Stimulated activated CD8-positive, alpha-beta memory T cell treated with anti-CD3 and anti-CD28 coated beads, Interleukin-7, amount 100 ng/mL, for 1 hour (primary cell): Measurements from ENCODE around the gene GMEB2.
"Not testable (repeated sequence)": the region's sequence is repeated elsewhere in the genome, so short reads cannot be mapped to it uniquely, and the experiment has no call there.

Experiments
- DNase-seq, 2 donors: peaks; one replicate each; pipeline ENCODE4 v3.0.0-alpha.2; 2020; ENCODE audit warnings: low read depth in 2 of 2

The GMEB2 gene

GRCh38 chr20:63613863-63614594 is 12.9 kb downstream of the GMEB2 start:
- DNase-seq: not testable (repeated sequence)

DNA sequence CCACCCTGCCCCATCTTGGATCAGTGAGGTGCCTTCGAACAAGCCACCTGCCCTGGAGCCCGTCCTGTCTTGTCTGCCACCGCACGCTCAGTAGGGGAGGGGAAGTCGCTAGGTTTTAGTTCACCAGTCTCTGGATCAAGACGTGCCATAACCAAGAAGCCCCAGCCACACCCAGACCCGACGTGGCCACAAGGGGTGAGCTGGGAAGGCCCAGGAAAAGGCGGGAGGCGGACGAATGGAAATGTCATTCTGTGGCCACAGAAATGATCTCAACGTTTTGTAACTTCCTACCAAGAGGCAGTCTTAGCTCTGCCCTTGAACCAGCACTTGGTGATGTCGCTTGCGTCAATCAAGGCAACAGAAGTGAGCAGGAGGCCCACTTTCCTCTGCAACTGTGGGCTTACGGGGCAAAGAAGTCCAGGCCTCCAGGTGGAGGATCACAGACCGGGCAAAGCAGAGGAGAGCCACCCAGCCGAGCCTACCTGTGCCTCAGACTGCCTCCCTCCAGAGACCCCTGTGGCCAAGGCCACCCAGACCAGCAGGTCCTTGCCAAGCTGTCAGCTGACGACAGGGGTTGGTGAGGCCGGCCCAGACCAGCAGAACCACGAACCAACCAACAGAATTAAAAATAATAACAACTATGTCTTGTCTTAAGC is 14.5 kb downstream of the GMEB2 start:
- no peak for DNase-seq

DNA sequence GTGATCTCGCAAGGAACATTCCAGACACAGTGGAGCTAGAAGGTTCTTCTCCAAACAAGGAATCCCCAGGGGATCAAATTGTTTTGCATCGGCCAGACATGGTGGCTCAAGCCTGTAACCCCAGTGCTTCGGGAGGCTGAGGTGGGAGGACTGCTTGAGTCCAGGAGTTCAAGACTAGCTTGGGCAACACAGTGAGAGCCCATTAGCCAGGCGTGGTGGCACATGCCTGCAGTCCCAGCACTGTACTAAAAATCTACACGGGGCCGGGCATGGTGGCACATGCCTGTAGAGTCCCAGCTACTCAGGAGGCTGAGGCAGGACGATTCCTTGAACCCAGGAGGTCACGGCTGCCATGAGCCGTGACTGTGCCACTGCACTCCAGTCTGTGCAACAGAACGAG is 15.3 kb downstream of the GMEB2 start:
- DNase-seq: no peak

GRCh38 chr20:63610581-63611435 is 16.1 kb downstream of the GMEB2 start:
- DNase-seq: no peak

DNA sequence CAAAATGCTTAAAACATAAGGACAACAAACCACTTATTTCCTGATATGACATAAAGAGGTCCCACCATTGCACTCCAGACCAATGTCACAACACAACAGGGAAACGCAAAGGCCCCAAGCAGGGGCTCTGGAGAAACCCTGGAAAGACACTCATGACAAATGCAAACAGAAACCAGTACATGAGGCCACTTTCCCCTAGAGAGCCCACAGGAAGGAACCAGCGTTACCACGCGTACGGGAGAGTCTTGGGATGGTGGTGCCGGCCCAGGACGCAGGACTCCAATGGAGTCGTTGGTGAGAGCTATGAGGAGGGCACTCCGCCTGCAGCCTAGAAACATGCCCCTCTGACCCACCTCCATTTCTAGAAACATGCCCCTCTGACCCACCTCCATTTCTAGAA is 20.2 kb downstream of the GMEB2 start:
- no peak for DNase-seq

GRCh38 chr20:63602321-63602720 is 24.6 kb downstream of the GMEB2 start:
- DNase-seq: no peak

DNA sequence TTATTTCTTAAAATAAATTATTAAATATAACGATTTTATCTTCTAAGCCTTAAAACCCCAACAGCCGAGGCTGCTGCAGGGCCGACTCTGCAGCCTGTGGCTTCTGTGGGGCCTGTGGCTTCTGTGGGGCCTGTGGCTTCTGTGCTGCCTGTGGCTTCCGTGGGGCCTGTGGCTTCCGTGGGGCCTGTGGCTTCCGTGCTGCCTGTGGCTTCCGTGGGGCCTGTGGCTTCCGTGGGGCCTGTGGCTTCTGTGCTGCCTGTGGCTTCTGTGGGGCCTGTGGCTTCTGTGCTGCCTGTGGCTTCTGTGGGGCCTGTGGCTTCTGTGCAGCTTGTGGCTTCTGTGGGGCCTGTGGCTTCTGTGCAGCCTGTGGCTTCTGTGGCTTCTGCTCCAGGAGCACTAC is 25.2 kb downstream of the GMEB2 start:
- not testable (repeated sequence) for DNase-seq

DNA sequence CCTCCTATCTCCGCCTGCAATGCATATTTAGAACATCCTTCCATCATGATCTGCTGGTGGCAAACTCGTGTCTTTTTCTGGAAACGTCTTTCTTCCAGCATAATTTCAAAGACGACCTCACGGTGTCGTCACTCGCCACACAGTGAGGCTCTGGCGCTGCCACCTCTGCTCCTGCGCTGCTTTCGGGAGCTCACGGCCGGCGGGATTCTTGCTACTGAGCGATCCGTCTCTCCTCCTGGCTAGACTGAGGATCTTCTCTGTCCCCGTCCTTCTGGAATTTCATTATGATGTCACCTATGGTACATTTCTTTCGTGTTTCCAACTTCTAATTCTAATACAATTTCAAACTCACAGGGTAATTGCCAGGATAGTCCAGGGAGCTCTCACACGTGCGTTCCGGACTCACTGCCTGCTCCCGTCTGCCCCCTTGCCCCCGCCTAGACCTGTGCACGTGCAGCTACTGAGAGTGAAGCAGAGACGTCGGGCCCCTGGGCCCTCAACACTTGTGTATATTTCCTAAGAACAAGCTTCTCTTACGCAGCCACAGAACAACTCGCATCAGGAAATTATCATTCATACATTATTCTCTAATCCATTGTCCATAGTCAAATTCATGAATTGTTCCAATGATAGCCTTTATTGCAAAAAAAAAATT is 27.4 kb downstream of the GMEB2 start:
- no peak for DNase-seq

DNA sequence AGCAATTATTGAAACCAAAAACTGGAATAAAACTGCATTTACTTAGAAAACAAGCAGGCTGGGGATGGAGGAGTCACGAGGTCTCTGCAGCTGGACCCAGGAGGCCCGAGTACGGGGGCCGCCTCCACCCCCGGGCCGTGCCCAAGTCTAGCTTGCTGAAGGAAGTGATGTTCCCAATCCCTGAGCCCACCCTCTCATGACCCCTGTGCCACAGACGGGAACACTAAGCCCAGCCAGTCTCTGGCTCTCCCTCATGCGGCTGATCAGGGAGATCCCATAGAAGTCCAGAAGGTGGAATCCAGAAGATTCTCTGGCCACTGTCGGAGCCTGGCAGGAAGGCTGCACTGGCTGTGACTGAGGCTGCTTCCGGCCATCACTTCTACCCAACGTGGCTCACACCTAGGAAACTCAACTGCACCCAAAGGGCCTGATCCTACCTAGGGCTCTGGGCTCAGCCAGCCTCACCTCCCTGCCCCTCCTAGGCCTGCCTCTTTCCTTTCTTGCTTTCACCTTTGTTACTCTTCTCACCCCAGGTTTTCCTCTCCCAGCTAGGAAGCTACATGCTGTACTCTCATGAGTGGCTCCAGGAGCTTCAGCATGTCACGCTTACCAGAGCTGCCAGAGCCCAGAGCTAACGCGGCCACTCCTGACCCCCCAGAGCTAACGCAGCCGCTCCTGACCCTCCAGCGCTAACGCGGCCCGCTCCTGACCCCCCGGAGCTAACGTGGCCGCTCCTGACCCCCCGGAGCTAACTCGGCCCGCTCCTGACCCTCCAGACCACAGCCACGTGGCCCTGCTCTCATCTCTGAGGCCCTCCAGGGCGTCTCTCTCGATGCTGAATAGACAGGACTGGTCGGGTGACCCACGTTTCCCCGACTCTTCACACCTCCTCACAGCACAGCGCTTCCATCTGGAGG is 28.2 kb downstream of the GMEB2 start:
- no peak for DNase-seq

GRCh38 chr20:63597651-63598478 is 29.0 kb downstream of the GMEB2 start:
- no peak for DNase-seq

- no peak for DNase-seq
These were observed 30.5 kb downstream of the GMEB2 start for GRCh38 chr20:63596423-63596822.

- DNase-seq: no peak
These were observed 31.3 kb downstream of the GMEB2 start for GRCh38 chr20:63595416-63596127.

GRCh38 chr20:63594043-63594561 is 32.8 kb downstream of the GMEB2 start:
- no peak for DNase-seq

GRCh38 chr20:63592661-63593060 is 34.2 kb downstream of the GMEB2 start:
- no peak for DNase-seq

- no peak for DNase-seq
These were observed 35.0 kb downstream of the GMEB2 start for GRCh38 chr20:63591786-63592355.

GRCh38 chr20:63591147-63591533 is 35.8 kb downstream of the GMEB2 start:
- no peak for DNase-seq

DNA sequence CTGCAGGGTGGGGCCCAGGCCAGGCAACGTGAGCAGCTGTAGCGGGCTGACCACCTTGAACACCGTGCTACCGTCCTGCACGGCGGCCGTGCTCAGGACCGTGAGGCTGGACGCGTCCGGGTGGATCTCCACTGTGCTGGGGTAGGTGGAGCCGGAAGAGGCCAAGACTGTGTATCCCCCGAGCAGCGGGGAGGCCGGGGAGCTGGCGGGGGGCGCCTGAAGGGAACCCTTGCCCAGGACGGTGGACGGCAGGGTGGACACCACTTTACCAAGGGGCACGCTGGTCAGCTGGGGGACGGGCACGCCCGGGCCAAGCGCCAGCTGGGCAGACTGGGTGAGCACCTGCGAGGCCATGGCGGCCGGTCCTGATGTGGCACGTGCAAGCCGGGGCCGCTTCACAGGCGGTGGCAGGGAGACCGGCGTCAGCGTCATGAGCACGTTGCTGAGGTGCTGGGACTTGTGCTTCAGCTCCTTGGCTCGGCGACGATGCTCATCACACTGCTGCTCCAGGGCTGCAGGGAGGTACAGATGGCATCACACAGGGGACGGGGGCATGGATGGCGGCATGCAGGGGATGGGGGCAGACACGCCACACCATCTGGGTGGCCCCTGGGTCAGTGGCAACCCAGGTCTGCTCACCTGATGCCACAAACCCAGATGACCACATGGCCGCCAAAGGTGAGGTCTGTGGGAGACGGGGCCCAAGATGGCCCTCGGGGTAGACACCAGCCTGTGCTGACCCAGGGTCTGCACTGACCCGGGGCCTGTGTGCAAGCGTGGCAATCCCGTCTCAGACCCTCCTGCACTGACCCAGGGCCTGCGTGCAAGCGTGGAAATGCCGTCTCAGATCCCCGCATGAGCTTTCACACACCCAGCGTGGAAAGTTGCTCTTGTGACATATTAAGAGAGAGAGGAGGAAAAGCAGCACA is 36.4 kb downstream of the GMEB2 start:
- no peak for DNase-seq
